ENCODE data around the gene ATAD5.

- TF ChIP-seq POLR2AphosphoS5 (IDR thresholded peaks at IDR 0.05; ENCODE audit: borderline replicate concordance, low read depth, low read length) = no peak
- no peak for TF ChIP-seq EZH2 (IDR thresholded peaks at IDR 0.05)
- no peak for TF ChIP-seq FOXP2 (optimal IDR thresholded peaks at IDR 0.05; ENCODE audit: control extremely low read depth, extremely low read length, insufficient read depth)
These were observed 88.5 kb downstream of the ATAD5 start for GRCh38 chr17:30920282-30920681.
